HepG2 (cell line): ENCODE measurements around the gene ZFPL1. TPM values are rescaled to one million over a fixed set of nuclear protein-coding genes. Genes with fewer than 3 reads are reported as not detected.

Experiments
- DNMT3B ChIP-seq: conservative IDR thresholded peaks from 2 replicates; pipeline ENCODE4 v1.6.1; 2016; ENCODE audit warnings: missing biosample characterization, control low read depth
- ETV6 ChIP-seq: sonication (generic); formaldehyde crosslinking; conservative IDR thresholded peaks from 2 replicates; pipeline ENCODE4 v1.4.0; 2020; ENCODE audit warnings: missing genetic modification reagents
- GABPA ChIP-seq, 2 experiments: IDR thresholded peaks; 2 replicates each; pipeline ENCODE4 v1.6.1; 2011 to 2016; ENCODE audit warnings: low read depth in 2 of 2, low read length in 1 of 2, missing biosample characterization in 1 of 2, missing genetic modification characterization in 1 of 2
- GATA4 ChIP-seq: sonication (generic); IDR thresholded peaks from 2 replicates; pipeline ENCODE4 v1.6.1; 2016; ENCODE audit warnings: antibody characterized with exemption, low read depth, borderline replicate concordance
- NAIF1 ChIP-seq: sonication (generic); formaldehyde crosslinking; IDR thresholded peaks from 2 replicates; pipeline ENCODE4 v1.5.0; 2020; ENCODE audit warnings: mild to moderate bottlenecking, missing genetic modification reagents, borderline replicate concordance
- PHF21A ChIP-seq: sonication (generic); formaldehyde crosslinking; IDR thresholded peaks from 2 replicates; pipeline ENCODE4 v1.5.0; 2020; ENCODE audit warnings: mild to moderate bottlenecking, missing genetic modification reagents
- POLR2AphosphoS5 ChIP-seq: IDR thresholded peaks from 2 replicates; pipeline ENCODE4 v1.6.1; 2012; ENCODE audit warnings: low read depth, low read length
- RBM39 ChIP-seq: fragments of 200-400 bp; formaldehyde crosslinking; IDR thresholded peaks from one replicate; pipeline ENCODE4 v1.6.1; 2018; ENCODE audit warnings: antibody characterized with exemption, mild to moderate bottlenecking, low read depth, low read length; ENCODE audit not compliant: poor library complexity, severe bottlenecking
- ZFP90 ChIP-seq: sonication (generic); formaldehyde crosslinking; IDR thresholded peaks from 2 replicates; pipeline ENCODE4 v1.8.0; 2022; ENCODE audit warnings: missing genetic modification reagents, mild to moderate bottlenecking, inconsistent platforms, borderline replicate concordance
- ZMYM3 ChIP-seq: sonication (generic); formaldehyde crosslinking; IDR thresholded peaks from 2 replicates; pipeline ENCODE4 v1.5.1; 2020; ENCODE audit warnings: mild to moderate bottlenecking, missing genetic modification reagents
- ZNF232 ChIP-seq: sonication (generic); formaldehyde crosslinking; IDR thresholded peaks from 2 replicates; pipeline ENCODE4 v1.4.0; 2020; ENCODE audit warnings: missing genetic modification reagents, borderline replicate concordance
- ZNF441 ChIP-seq: sonication (generic); formaldehyde crosslinking; IDR thresholded peaks from 2 replicates; pipeline ENCODE4 v1.7.0; 2021; ENCODE audit warnings: missing genetic modification reagents, borderline replicate concordance
- ZNF598 ChIP-seq: sonication (generic); formaldehyde crosslinking; IDR thresholded peaks from 2 replicates; pipeline ENCODE4 v1.5.1; 2020; ENCODE audit warnings: mild to moderate bottlenecking, missing genetic modification reagents, borderline replicate concordance
- ZNF776 ChIP-seq: sonication (generic); formaldehyde crosslinking; IDR thresholded peaks from 2 replicates; pipeline ENCODE4 v1.4.0; 2020; ENCODE audit warnings: mild to moderate bottlenecking, missing genetic modification reagents
- ZNF83 ChIP-seq: sonication (generic); formaldehyde crosslinking; IDR thresholded peaks from 2 replicates; pipeline ENCODE4 v1.4.0; 2020; ENCODE audit warnings: missing genetic modification reagents, mild to moderate bottlenecking, borderline replicate concordance
- ZNF839 ChIP-seq: sonication (generic); formaldehyde crosslinking; IDR thresholded peaks from 2 replicates; pipeline ENCODE4 v1.4.0; 2020; ENCODE audit warnings: missing genetic modification reagents, mild to moderate bottlenecking, borderline replicate concordance
- polyA plus RNA-seq, 8 experiments: library from polyadenylated mRNA; depleted of rRNA in 3 of 8; stranded (reverse) in 7 of 8; unstranded in 1 of 8; fragments of >200 nt; fragmentation: Illumina TruSeq in 4 of 8; extraction: Trizol in 4 of 8; gene quantifications; 2 replicates each; pipeline versions ENCODE4 v1.2.1 to v1.2.3, GENCODE V29; 2011 to 2016; ENCODE audit warnings: low read depth in 4 of 8, missing spikeins in 1 of 8, mixed read lengths in 1 of 8; ENCODE audit not compliant: insufficient read depth in 1 of 8
- total RNA-seq, 5 experiments: library from RNA; depleted of rRNA; stranded (reverse); fragments of >200 nt; fragmentation: Illumina TruSeq; extraction: Trizol; gene quantifications; 2 replicates each; pipeline ENCODE4 v1.2.3, GENCODE V29; 2016; ENCODE audit warnings: low read depth in 1 of 5
- TF ChIP-seq, protein P1 (sequence below): sonication (generic); formaldehyde crosslinking; conservative IDR thresholded peaks from 2 replicates; pipeline ENCODE4 v1.4.0; 2020; ENCODE audit warnings: mild to moderate bottlenecking, missing genetic modification reagents, moderate library complexity
- TF ChIP-seq, protein P2 (sequence below): sonication (generic); formaldehyde crosslinking; IDR thresholded peaks from 2 replicates; pipeline ENCODE4 v1.5.1; 2020; ENCODE audit warnings: mild to moderate bottlenecking, missing genetic modification reagents, moderate library complexity
- TF ChIP-seq, protein P3 (sequence below): sonication (generic); formaldehyde crosslinking; IDR thresholded peaks from 2 replicates; pipeline ENCODE4 v1.4.0; 2020; ENCODE audit warnings: missing genetic modification reagents

Gene ZFPL1
- total and polyA plus RNA-seq, 2 of the 13 experiments (the other 11 are each of a cell fraction or from before 2014, with no cell fraction given) = 32.2 to 56.0 TPM

DNA sequence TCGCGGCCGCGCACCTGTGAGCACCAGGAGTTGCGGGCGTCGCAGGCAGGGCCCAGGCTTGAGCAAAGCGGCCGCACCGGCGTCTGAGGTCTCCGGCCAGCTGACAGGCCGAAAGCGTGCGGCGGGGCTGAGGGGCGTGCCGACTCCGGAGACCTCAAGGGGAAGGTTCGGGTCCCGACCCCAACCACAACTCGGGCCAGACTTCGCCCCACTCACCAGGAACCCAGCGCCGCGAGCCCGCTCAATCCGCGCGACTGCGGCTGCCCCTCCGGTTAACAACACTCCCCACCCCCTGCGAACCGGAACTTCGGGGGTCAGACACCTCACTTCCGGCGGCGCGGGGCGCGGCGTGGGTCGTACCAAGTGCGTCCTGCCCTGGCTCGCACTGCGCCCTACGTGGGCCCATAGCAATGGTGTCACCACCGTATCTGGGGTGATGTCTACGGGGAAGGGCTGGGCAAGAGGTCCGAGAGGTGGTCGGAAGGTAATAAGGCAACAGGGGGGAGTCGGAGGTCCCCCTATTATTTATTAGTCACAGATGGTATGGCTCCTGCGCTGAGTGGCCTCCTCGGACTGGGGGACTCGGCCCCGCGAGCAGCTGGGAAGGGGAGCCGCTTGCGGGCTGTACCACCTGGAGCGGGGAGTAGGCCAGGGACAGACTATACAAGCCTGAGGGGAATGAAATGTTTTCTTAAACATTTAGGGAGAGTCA, 50.4 kb downstream of the ZFPL1 start, which contains the start of gene SYVN1 (continued):
- TF ChIP-seq, protein P1, sequence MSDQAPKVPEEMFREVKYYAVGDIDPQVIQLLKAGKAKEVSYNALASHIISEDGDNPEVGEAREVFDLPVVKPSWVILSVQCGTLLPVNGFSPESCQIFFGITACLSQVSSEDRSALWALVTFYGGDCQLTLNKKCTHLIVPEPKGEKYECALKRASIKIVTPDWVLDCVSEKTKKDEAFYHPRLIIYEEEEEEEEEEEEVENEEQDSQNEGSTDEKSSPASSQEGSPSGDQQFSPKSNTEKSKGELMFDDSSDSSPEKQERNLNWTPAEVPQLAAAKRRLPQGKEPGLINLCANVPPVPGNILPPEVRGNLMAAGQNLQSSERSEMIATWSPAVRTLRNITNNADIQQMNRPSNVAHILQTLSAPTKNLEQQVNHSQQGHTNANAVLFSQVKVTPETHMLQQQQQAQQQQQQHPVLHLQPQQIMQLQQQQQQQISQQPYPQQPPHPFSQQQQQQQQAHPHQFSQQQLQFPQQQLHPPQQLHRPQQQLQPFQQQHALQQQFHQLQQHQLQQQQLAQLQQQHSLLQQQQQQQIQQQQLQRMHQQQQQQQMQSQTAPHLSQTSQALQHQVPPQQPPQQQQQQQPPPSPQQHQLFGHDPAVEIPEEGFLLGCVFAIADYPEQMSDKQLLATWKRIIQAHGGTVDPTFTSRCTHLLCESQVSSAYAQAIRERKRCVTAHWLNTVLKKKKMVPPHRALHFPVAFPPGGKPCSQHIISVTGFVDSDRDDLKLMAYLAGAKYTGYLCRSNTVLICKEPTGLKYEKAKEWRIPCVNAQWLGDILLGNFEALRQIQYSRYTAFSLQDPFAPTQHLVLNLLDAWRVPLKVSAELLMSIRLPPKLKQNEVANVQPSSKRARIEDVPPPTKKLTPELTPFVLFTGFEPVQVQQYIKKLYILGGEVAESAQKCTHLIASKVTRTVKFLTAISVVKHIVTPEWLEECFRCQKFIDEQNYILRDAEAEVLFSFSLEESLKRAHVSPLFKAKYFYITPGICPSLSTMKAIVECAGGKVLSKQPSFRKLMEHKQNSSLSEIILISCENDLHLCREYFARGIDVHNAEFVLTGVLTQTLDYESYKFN (CRISPR knock-in tag) = peak; percentile 42
- TF ChIP-seq ZMYM3 (CRISPR knock-in tag) (0 out of 2 replicates have a peak, but pooled peaks have one; percentile 16), NAIF1 (CRISPR knock-in tag) (0 out of 2 replicates have a peak, but pooled peaks have one; percentile 52), ZNF441 (CRISPR knock-in tag) (0 out of 2 replicates have a peak, but pooled peaks have one; percentile 10), ZNF83 (CRISPR knock-in tag) (peak; percentile 67; the same call in 1 of the 2 replicates), ZNF776 (no peak), GABPA (IDR thresholded peaks at IDR 0.05; ENCODE audit: low read depth, low read length) (peak; percentile 95), GABPA (CRISPR knock-in tag; IDR thresholded peaks at IDR 0.05; ENCODE audit: low read depth) (peak; percentile 97), DNMT3B (CRISPR knock-in tag) (peak; percentile 64), GATA4 (no peak), RBM39 (peak; percentile 70), ZNF839 (CRISPR knock-in tag) (no peak), PHF21A (CRISPR knock-in tag) (no peak; the same call in 1 of the 2 replicates), ZNF598 (CRISPR knock-in tag) (peak; percentile 72; the same call in 1 of the 2 replicates), ZFP90 (peak; percentile 64), ETV6 (CRISPR knock-in tag) (no peak), POLR2AphosphoS5 (peak; percentile 86), ZNF232 (CRISPR knock-in tag) (peak; percentile 38; the same call in 1 of the 2 replicates)
- TF ChIP-seq, protein P2, sequence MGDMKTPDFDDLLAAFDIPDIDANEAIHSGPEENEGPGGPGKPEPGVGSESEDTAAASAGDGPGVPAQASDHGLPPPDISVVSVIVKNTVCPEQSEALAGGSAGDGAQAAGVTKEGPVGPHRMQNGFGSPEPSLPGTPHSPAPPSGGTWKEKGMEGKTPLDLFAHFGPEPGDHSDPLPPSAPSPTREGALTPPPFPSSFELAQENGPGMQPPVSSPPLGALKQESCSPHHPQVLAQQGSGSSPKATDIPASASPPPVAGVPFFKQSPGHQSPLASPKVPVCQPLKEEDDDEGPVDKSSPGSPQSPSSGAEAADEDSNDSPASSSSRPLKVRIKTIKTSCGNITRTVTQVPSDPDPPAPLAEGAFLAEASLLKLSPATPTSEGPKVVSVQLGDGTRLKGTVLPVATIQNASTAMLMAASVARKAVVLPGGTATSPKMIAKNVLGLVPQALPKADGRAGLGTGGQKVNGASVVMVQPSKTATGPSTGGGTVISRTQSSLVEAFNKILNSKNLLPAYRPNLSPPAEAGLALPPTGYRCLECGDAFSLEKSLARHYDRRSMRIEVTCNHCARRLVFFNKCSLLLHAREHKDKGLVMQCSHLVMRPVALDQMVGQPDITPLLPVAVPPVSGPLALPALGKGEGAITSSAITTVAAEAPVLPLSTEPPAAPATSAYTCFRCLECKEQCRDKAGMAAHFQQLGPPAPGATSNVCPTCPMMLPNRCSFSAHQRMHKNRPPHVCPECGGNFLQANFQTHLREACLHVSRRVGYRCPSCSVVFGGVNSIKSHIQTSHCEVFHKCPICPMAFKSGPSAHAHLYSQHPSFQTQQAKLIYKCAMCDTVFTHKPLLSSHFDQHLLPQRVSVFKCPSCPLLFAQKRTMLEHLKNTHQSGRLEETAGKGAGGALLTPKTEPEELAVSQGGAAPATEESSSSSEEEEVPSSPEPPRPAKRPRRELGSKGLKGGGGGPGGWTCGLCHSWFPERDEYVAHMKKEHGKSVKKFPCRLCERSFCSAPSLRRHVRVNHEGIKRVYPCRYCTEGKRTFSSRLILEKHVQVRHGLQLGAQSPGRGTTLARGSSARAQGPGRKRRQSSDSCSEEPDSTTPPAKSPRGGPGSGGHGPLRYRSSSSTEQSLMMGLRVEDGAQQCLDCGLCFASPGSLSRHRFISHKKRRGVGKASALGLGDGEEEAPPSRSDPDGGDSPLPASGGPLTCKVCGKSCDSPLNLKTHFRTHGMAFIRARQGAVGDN (CRISPR knock-in tag) = peak; percentile 85
- TF ChIP-seq, protein P3, sequence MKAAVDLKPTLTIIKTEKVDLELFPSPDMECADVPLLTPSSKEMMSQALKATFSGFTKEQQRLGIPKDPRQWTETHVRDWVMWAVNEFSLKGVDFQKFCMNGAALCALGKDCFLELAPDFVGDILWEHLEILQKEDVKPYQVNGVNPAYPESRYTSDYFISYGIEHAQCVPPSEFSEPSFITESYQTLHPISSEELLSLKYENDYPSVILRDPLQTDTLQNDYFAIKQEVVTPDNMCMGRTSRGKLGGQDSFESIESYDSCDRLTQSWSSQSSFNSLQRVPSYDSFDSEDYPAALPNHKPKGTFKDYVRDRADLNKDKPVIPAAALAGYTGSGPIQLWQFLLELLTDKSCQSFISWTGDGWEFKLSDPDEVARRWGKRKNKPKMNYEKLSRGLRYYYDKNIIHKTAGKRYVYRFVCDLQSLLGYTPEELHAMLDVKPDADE (CRISPR knock-in tag) = 0 out of 2 replicates have a peak, but pooled peaks have one; percentile 12
